PC-9 (cell line): ENCODE measurements around the gene AGPAT3. TPM values are rescaled to one million over a fixed set of nuclear protein-coding genes. Genes with fewer than 3 reads are reported as not detected.

Experiments
- BruUV-seq: library from RNA; stranded (reverse); fragments of 400-500 nt; replicated peaks from 2 replicates; lab custom pipeline; 2021; lab: Mats Ljungman, UMichigan
- CTCF ChIA-PET: fragments of 300-600 bp; sonication (Branson Sonifier 250); formaldehyde crosslinking; loops from one replicate; lab custom pipeline; 2022; ENCODE audit warnings: antibody characterized with exemption; lab: Charles Lee
- POLR2A ChIA-PET: fragments of 300-600 bp; sonication (Branson Sonifier 250); formaldehyde crosslinking; loops from one replicate; lab custom pipeline; 2022; ENCODE audit warnings: antibody characterized with exemption; ENCODE audit not compliant: unreplicated experiment; lab: Charles Lee
- DNase-seq, 2 experiments: peaks; one replicate each; pipeline versions ENCODE4 v3.0.0 to v3.0.0-alpha.2; 2015 to 2022; ENCODE audit warnings: mixed read lengths in 1 of 2
- H2AFZ ChIP-seq: fragments of 200-600 bp; sonication (generic); 2 replicates; pipeline ENCODE4 v1.8.1; 2017; ENCODE audit warnings: antibody characterized with exemption
- H3F3A ChIP-seq: fragments of 200-600 bp; sonication (generic); 2 replicates; pipeline ENCODE4 v1.8.1; 2017; ENCODE audit warnings: antibody characterized with exemption, mild to moderate bottlenecking, low read depth; ENCODE audit not compliant: insufficient read depth
- H3K27ac ChIP-seq: fragments of 200-600 bp; sonication (generic); 2 replicates; pipeline ENCODE4 v1.6.1; 2016; ENCODE audit warnings: mixed run types
- H3K27me3 ChIP-seq: fragments of 200-600 bp; sonication (generic); 2 replicates; pipeline ENCODE4 v1.6.1; 2016; ENCODE audit warnings: low read depth, mixed run types; ENCODE audit not compliant: insufficient read depth
- H3K36me3 ChIP-seq: fragments of 200-600 bp; sonication (generic); 2 replicates; pipeline ENCODE4 v1.6.1; 2016; ENCODE audit warnings: low read depth, mixed run types
- H3K4me1 ChIP-seq: fragments of 200-600 bp; sonication (generic); replicated peaks from 2 replicates; pipeline ENCODE4 v1.6.1; 2016; ENCODE audit warnings: mixed run types; ENCODE audit not compliant: insufficient read depth
- H3K4me2 ChIP-seq: fragments of 200-600 bp; sonication (generic); 2 replicates; pipeline ENCODE4 v1.6.1; 2017; ENCODE audit warnings: mixed run types
- H3K4me3 ChIP-seq: fragments of 200-600 bp; sonication (generic); 2 replicates; pipeline ENCODE4 v1.6.1; 2016; ENCODE audit warnings: mixed run types
- H3K79me2 ChIP-seq: fragments of 200-600 bp; sonication (generic); 2 replicates; pipeline ENCODE4 v1.6.1; 2017; ENCODE audit warnings: low read depth, mixed run types
- H3K9me2 ChIP-seq: fragments of 200-600 bp; sonication (generic); 2 replicates; pipeline ENCODE4 v1.8.1; 2017; ENCODE audit warnings: mild to moderate bottlenecking; ENCODE audit not compliant: insufficient read depth
- H3K9me3 ChIP-seq: fragments of 200-600 bp; sonication (generic); 2 replicates; pipeline ENCODE4 v1.8.1; 2016; ENCODE audit warnings: low read depth; ENCODE audit not compliant: insufficient read depth
- H4K20me1 ChIP-seq: fragments of 200-600 bp; sonication (generic); 2 replicates; pipeline ENCODE4 v1.8.1; 2017; ENCODE audit not compliant: insufficient read depth
- CTCF ChIP-seq: fragments of 200-600 bp; sonication (generic); conservative IDR thresholded peaks from 2 replicates; pipeline ENCODE4 v1.6.1; 2017; ENCODE audit warnings: mixed run types, antibody characterized with exemption, mild to moderate bottlenecking, moderate library complexity
- EZH2 ChIP-seq: fragments of 200-600 bp; sonication (generic); IDR thresholded peaks from 2 replicates; pipeline ENCODE4 v1.8.0; 2017; ENCODE audit warnings: antibody characterized with exemption, low read depth
- intact Hi-C: fragments of 100-400 bp; cut with micrococcal nuclease; formaldehyde crosslinking; loops from one replicate; pipeline ENCODE4 v1.10.0; 2022; ENCODE audit not compliant: unreplicated experiment
- total RNA-seq: library from RNA; stranded (reverse); gene quantifications from 2 replicates; pipeline ENCODE4 v1.2.3, GENCODE V29; 2021

AGPAT3 gene
- total RNA-seq, 1 experiment from 2014 or later = 39.0 TPM

- no peaks in the 10 kb centered on the region for H3K9me2 ChIP-seq
- H3F3A ChIP-seq = peaks cover 3% of the 10 kb centered on the region; the same call in 1 of the 2 replicates
- TF ChIP-seq CTCF (no peak), EZH2 (no peak)
- no peak overlapping the region for H3K4me2 ChIP-seq
- H2AFZ ChIP-seq = no peak overlapping the region
- ChIA-PET POLR2A (no interaction called here), CTCF (no interaction called here)
- H3K79me2 ChIP-seq = no peaks in the 10 kb centered on the region
- no peak overlapping the region for H3K27ac ChIP-seq
- no peaks in the 10 kb centered on the region for H4K20me1 ChIP-seq
- no peaks in the 10 kb centered on the region for H3K9me3 ChIP-seq
- intact Hi-C loops = no loop called here
- no peak for DNase-seq
- H3K36me3 ChIP-seq = no peaks in the 10 kb centered on the region
- BruUV-seq = no TSS peak
- H3K27me3 ChIP-seq = no peaks in the 10 kb centered on the region
- H3K4me3 ChIP-seq = no peak overlapping the region
- no peaks in the 10 kb centered on the region for H3K4me1 ChIP-seq
These were observed 108.6 kb downstream of the AGPAT3 start for GRCh38 chr21:43973634-43973955.

- Histone ChIP-seq H3K9me3 (no peaks in the 10 kb centered on the region), H3K4me2 (no peak overlapping the region), H3K36me3 (no peaks in the 10 kb centered on the region), H2AFZ (no peak overlapping the region), H4K20me1 (no peaks in the 10 kb centered on the region), H3K27ac (no peak overlapping the region), H3K79me2 (no peaks in the 10 kb centered on the region), H3K27me3 (no peaks in the 10 kb centered on the region), H3F3A (peaks cover 3% of the 10 kb centered on the region; the same call in 1 of the 2 replicates), H3K4me1 (no peaks in the 10 kb centered on the region), H3K9me2 (no peaks in the 10 kb centered on the region), H3K4me3 (no peak overlapping the region)
- no peak for DNase-seq
- no TSS peak for BruUV-seq
- POLR2A ChIA-PET = no interaction called here
- intact Hi-C loops = no loop called here
- CTCF ChIA-PET = no interaction called here
- TF ChIP-seq CTCF (no peak), EZH2 (no peak)
These were observed 109.9 kb downstream of the AGPAT3 start for GRCh38 chr21:43974791-43975468.

- ChIA-PET CTCF (no interaction called here), POLR2A (interaction anchor here (0.6 kb wide), 1 partner anchor 165 kb away, joined by 3 read pairs; no protein-coding TSS in a partner anchor)
- H3K9me2 ChIP-seq = no peaks in the 10 kb centered on the region
- no peaks in the 10 kb centered on the region for H3K79me2 ChIP-seq
- BruUV-seq = no TSS peak
- no peak overlapping the region for H3K27ac ChIP-seq
- H3F3A ChIP-seq = peaks cover 3% of the 10 kb centered on the region; the same call in 1 of the 2 replicates
- peak in 1 of 2 experiments; percentile 68 for DNase-seq
- H3K4me2 ChIP-seq = no peak overlapping the region
- no peaks in the 10 kb centered on the region for H3K4me1 ChIP-seq
- TF ChIP-seq CTCF (peak; percentile 81), EZH2 (no peak)
- no peaks in the 10 kb centered on the region for H3K9me3 ChIP-seq
- no peaks in the 10 kb centered on the region for H4K20me1 ChIP-seq
- no peaks in the 10 kb centered on the region for H3K27me3 ChIP-seq
- no peaks in the 10 kb centered on the region for H3K36me3 ChIP-seq
- H3K4me3 ChIP-seq = no peak overlapping the region
- H2AFZ ChIP-seq = no peak overlapping the region
- intact Hi-C loops = no loop called here
These were observed 110.6 kb downstream of the AGPAT3 start for GRCh38 chr21:43975469-43976098.
